ENCODE results near the gene TNNI3.
"Not testable (repeated sequence)": the region's sequence is repeated elsewhere in the genome, so short reads cannot be mapped to it uniquely, and the experiment has no call there.

TNNI3 gene

GRCh38 chr19:55157064-55157908, at the start of gene TNNI3:
TNNI3 (minus strand) TSS chr19:55157732; CDS start chr19:55157589, 143 bp downstream.
- DNase-seq = no peak

- DNase-seq = peak in 1 of 2 experiments; percentile 15
Measured at GRCh38 chr19:55206664-55207500, 49.4 kb upstream of the TNNI3 start.

- DNase-seq = not testable (repeated sequence)
Measured at GRCh38 chr19:55202199-55202598, 44.7 kb upstream of the TNNI3 start.

GRCh38 chr19:55199620-55200204, 42.2 kb upstream of the TNNI3 start:
- DNase-seq = no peak

GRCh38 chr19:55198651-55199050, 41.1 kb upstream of the TNNI3 start:
- DNase-seq = no peak

- no peak for DNase-seq
Measured at GRCh38 chr19:55197528-55197927, 40.0 kb upstream of the TNNI3 start.

GRCh38 chr19:55196803-55197202, 39.3 kb upstream of the TNNI3 start:
- no peak for DNase-seq

- no peak for DNase-seq
Measured at GRCh38 chr19:55193481-55193880, 35.9 kb upstream of the TNNI3 start.

- no peak for DNase-seq
Measured at GRCh38 chr19:55189403-55189835, 31.9 kb upstream of the TNNI3 start.

- no peak for DNase-seq
Measured at GRCh38 chr19:55188625-55189024, 31.1 kb upstream of the TNNI3 start.

- no peak for DNase-seq
Measured at GRCh38 chr19:55186080-55186479, 28.5 kb upstream of the TNNI3 start.

- no peak for DNase-seq
Measured at GRCh38 chr19:55181740-55182139, 24.2 kb upstream of the TNNI3 start.

- DNase-seq = peak in 1 of 2 experiments; percentile 3
Measured at GRCh38 chr19:55179606-55180484, 22.3 kb upstream of the TNNI3 start, which contains the start of gene SYT5. SYT5 (minus strand) TSS chr19:55180289; CDS start chr19:55179041, 1,248 bp downstream.

GRCh38 chr19:55178781-55179599, 21.5 kb upstream of the TNNI3 start:
- peak; percentile 81 to 88 for DNase-seq

GRCh38 chr19:55176076-55176475, 18.5 kb upstream of the TNNI3 start:
- no peak for DNase-seq

GRCh38 chr19:55175117-55175867, 17.8 kb upstream of the TNNI3 start:
- no peak for DNase-seq

GRCh38 chr19:55174425-55175116, 17.0 kb upstream of the TNNI3 start:
- DNase-seq = no peak

- peak; percentile 36 to 51 for DNase-seq
Measured at GRCh38 chr19:55173714-55174409, 16.3 kb upstream of the TNNI3 start.

- DNase-seq = no peak
Measured at GRCh38 chr19:55173186-55173713, 15.7 kb upstream of the TNNI3 start.

All from NCI-H2081 (cell line).